Mesendoderm (in vitro differentiated cells): ENCODE measurements around the gene IRAG1.
A peak's percentile ranks its signal among the peaks of the same experiment; 100 is the strongest.
"Not testable (repeated sequence)": the region's sequence is repeated elsewhere in the genome, so short reads cannot be mapped to it uniquely, and the experiment has no call there.

Source experiments
- DNase-seq: peaks from one replicate; pipeline ENCODE4 v3.0.0; 2013
- H2AK5ac ChIP-seq: 2 replicates; pipeline ENCODE4 v1.6.1; 2013; ENCODE audit warnings: low read length, inconsistent platforms
- H2BK120ac ChIP-seq: 2 replicates; pipeline ENCODE4 v1.6.1; 2013; ENCODE audit warnings: low read depth, mild to moderate bottlenecking, low read length, moderate library complexity, mixed read lengths
- H2BK15ac ChIP-seq: replicated peaks from 2 replicates; pipeline ENCODE4 v1.6.1; 2013; ENCODE audit warnings: low read depth, mild to moderate bottlenecking, moderate library complexity
- H2BK5ac ChIP-seq: 2 replicates; pipeline ENCODE4 v1.6.1; 2013; ENCODE audit warnings: low read length, inconsistent platforms
- H3K18ac ChIP-seq: 2 replicates; pipeline ENCODE4 v1.6.1; 2013; ENCODE audit warnings: mild to moderate bottlenecking, low read length, mixed read lengths
- H3K23ac ChIP-seq: one replicate; pipeline ENCODE4 v1.6.1; 2013; ENCODE audit warnings: low read length
- H3K27ac ChIP-seq: 2 replicates; pipeline ENCODE4 v1.5.1; 2013; ENCODE audit warnings: low read depth, mild to moderate bottlenecking, inconsistent platforms, low read length, moderate library complexity
- H3K27me3 ChIP-seq: 2 replicates; pipeline ENCODE4 v1.6.1; 2013; ENCODE audit warnings: low read length, control low read depth, mild to moderate bottlenecking, inconsistent platforms; ENCODE audit not compliant: insufficient read depth, poor library complexity
- H3K36me3 ChIP-seq: 2 replicates; pipeline ENCODE4 v1.6.1; 2013; ENCODE audit warnings: low read length, inconsistent platforms; ENCODE audit not compliant: control insufficient read depth, insufficient read depth
- H3K4ac ChIP-seq: one replicate; pipeline ENCODE4 v1.6.1; 2013; ENCODE audit warnings: low read depth, mild to moderate bottlenecking, low read length, moderate library complexity
- H3K4me1 ChIP-seq: 2 replicates; pipeline ENCODE4 v1.6.1; 2013; ENCODE audit warnings: low read depth, low read length, inconsistent platforms; ENCODE audit not compliant: control insufficient read depth
- H3K4me2 ChIP-seq: 2 replicates; pipeline ENCODE4 v1.6.1; 2013; ENCODE audit warnings: low read length
- H3K4me3 ChIP-seq: 2 replicates; pipeline ENCODE4 v1.5.1; 2013; ENCODE audit warnings: mild to moderate bottlenecking, low read length
- H3K56ac ChIP-seq: one replicate; pipeline ENCODE4 v1.6.1; 2013; ENCODE audit warnings: low read length
- H3K79me1 ChIP-seq: 2 replicates; pipeline ENCODE4 v1.6.1; 2013; ENCODE audit warnings: low read length, inconsistent platforms
- H3K79me2 ChIP-seq: 2 replicates; pipeline ENCODE4 v1.6.1; 2013; ENCODE audit warnings: mild to moderate bottlenecking, low read length; ENCODE audit not compliant: control insufficient read depth, insufficient read depth
- H3K9ac ChIP-seq: 2 replicates; pipeline ENCODE4 v1.6.1; 2013; ENCODE audit warnings: low read length, inconsistent platforms
- H4K5ac ChIP-seq: one replicate; pipeline ENCODE4 v1.6.1; 2013; ENCODE audit warnings: low read length
- H4K8ac ChIP-seq: one replicate; pipeline ENCODE4 v1.6.1; 2013; ENCODE audit warnings: low read depth, mild to moderate bottlenecking, control low read depth, low read length, moderate library complexity
- WGBS: extraction: QIAGEN DNeasy Blood & Tissue Kit; methylation state at CpG from one replicate; pipeline ENCODE4 v1.1.7; 2013; ENCODE audit warnings: low lambda C conversion rate, missing lambda C conversion rate; ENCODE audit not compliant: insufficient coverage; ENCODE audit errors: extremely low coverage; 5-methylcytosine and 5-hydroxymethylcytosine counted together

Gene IRAG1

GRCh38 chr11:10688401-10688800, 5.2 kb downstream of the IRAG1 start:
- Histone ChIP-seq H3K56ac (no peak overlapping the region), H3K79me1 (no peaks in the 10 kb centered on the region), H3K27me3 (no peaks in the 10 kb centered on the region), H2BK5ac (no peak overlapping the region), H3K79me2 (no peaks in the 10 kb centered on the region), H3K18ac (no peak overlapping the region), H3K23ac (no peak overlapping the region), H2AK5ac (no peak overlapping the region), H3K9ac (no peak overlapping the region), H3K4me3 (no peak overlapping the region), H2BK15ac (no peak overlapping the region), H3K4me1 (no peaks in the 10 kb centered on the region), H2BK120ac (no peak overlapping the region), H4K5ac (no peak overlapping the region), H4K8ac (no peak overlapping the region), H3K27ac (no peak overlapping the region), H3K4me2 (no peak overlapping the region), H3K36me3 (no peaks in the 10 kb centered on the region), H3K4ac (no peak overlapping the region)
- WGBS: no CpG with 5 or more reads among the region's 2 CpGs
- DNase-seq: peak; percentile 45

DNA sequence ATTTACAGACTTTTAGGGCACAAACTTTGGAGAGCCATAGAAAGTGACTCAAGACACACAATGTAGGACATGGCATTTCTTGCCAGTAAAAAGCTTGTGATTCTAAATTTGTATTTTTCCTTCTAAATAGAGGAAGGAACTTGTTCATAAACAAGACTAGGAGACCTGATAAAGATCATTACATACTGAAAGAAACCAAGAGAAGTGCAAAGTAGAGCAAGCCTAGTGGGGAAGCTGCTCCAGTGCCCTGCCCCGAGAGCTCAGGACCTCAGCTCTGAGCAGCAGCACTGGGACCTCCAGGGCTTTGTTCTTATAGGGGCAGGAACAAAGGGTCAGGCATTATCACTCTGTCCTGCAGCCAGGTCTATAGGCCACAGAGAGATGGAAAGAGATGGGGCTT, 7.2 kb downstream of the IRAG1 start:
- Histone ChIP-seq H2BK120ac (no peak overlapping the region), H3K27me3 (no peaks in the 10 kb centered on the region), H3K27ac (no peak overlapping the region), H3K9ac (no peak overlapping the region), H3K18ac (no peak overlapping the region), H3K79me2 (no peaks in the 10 kb centered on the region), H4K8ac (no peak overlapping the region), H3K4me2 (no peak overlapping the region), H3K23ac (no peak overlapping the region), H3K56ac (no peak overlapping the region), H3K4ac (no peak overlapping the region), H4K5ac (no peak overlapping the region), H2BK15ac (no peak overlapping the region), H3K4me3 (no peak overlapping the region), H2BK5ac (no peak overlapping the region), H3K79me1 (no peaks in the 10 kb centered on the region), H3K36me3 (no peaks in the 10 kb centered on the region), H2AK5ac (no peak overlapping the region), H3K4me1 (no peaks in the 10 kb centered on the region)
- WGBS: no CpG with 5 or more reads among the region's 1 CpG
- no peak for DNase-seq

- H3K27me3 ChIP-seq: no peaks in the 10 kb centered on the region
- no peak overlapping the region for H3K9ac ChIP-seq
- no peak overlapping the region for H3K4me3 ChIP-seq
- no peak overlapping the region for H2AK5ac ChIP-seq
- H4K5ac ChIP-seq: no peak overlapping the region
- no peak overlapping the region for H2BK15ac ChIP-seq
- H3K4ac ChIP-seq: no peak overlapping the region
- H2BK5ac ChIP-seq: no peak overlapping the region
- H2BK120ac ChIP-seq: no peak overlapping the region
- H3K18ac ChIP-seq: no peak overlapping the region
- H3K27ac ChIP-seq: no peak overlapping the region
- no peak overlapping the region for H3K4me2 ChIP-seq
- no peak overlapping the region for H4K8ac ChIP-seq
- no peak for DNase-seq
- no peaks in the 10 kb centered on the region for H3K79me1 ChIP-seq
- no peaks in the 10 kb centered on the region for H3K36me3 ChIP-seq
- no peaks in the 10 kb centered on the region for H3K79me2 ChIP-seq
- no peak overlapping the region for H3K23ac ChIP-seq
- H3K56ac ChIP-seq: no peak overlapping the region
- WGBS: no CpG with 5 or more reads among the region's 1 CpG
- no peaks in the 10 kb centered on the region for H3K4me1 ChIP-seq
These were observed 10.1 kb downstream of the IRAG1 start for GRCh38 chr11:10683429-10683828.

GRCh38 chr11:10680956-10681487, 12.5 kb downstream of the IRAG1 start:
- Histone ChIP-seq H3K56ac (no peak overlapping the region), H3K23ac (no peak overlapping the region), H4K8ac (no peak overlapping the region), H3K4me2 (no peak overlapping the region), H2BK5ac (no peak overlapping the region), H3K27ac (no peak overlapping the region), H3K4ac (no peak overlapping the region), H4K5ac (no peak overlapping the region), H2BK120ac (no peak overlapping the region), H3K36me3 (no peaks in the 10 kb centered on the region), H2AK5ac (no peak overlapping the region), H3K9ac (no peak overlapping the region), H3K79me1 (no peaks in the 10 kb centered on the region), H3K18ac (no peak overlapping the region), H3K27me3 (no peaks in the 10 kb centered on the region), H3K79me2 (no peaks in the 10 kb centered on the region), H2BK15ac (no peak overlapping the region), H3K4me3 (no peak overlapping the region), H3K4me1 (no peaks in the 10 kb centered on the region)
- no CpG with 5 or more reads among the region's 3 CpGs for WGBS
- no peak for DNase-seq

GRCh38 chr11:10680279-10680678, 13.3 kb downstream of the IRAG1 start:
- H3K36me3 ChIP-seq, H3K23ac ChIP-seq, H3K4me1 ChIP-seq, H3K4me2 ChIP-seq, H3K27me3 ChIP-seq, H2BK15ac ChIP-seq, H3K9ac ChIP-seq, H3K4ac ChIP-seq, DNase-seq, H3K4me3 ChIP-seq, H2BK120ac ChIP-seq, H3K79me1 ChIP-seq, H2BK5ac ChIP-seq, H4K5ac ChIP-seq, H3K18ac ChIP-seq, H3K79me2 ChIP-seq, H3K56ac ChIP-seq, H2AK5ac ChIP-seq, H4K8ac ChIP-seq, H3K27ac ChIP-seq: not testable (repeated sequence)
- WGBS: no CpG with 5 or more reads among the region's 1 CpG

GRCh38 chr11:10679644-10680043, 13.9 kb downstream of the IRAG1 start:
- WGBS: no CpG with 5 or more reads among the region's 4 CpGs
- Histone ChIP-seq H3K36me3 (no peaks in the 10 kb centered on the region), H4K5ac (no peak overlapping the region), H2BK120ac (no peak overlapping the region), H3K27ac (no peak overlapping the region), H3K4ac (no peak overlapping the region), H3K4me3 (no peak overlapping the region), H2BK15ac (no peak overlapping the region), H3K79me1 (no peaks in the 10 kb centered on the region), H3K27me3 (no peaks in the 10 kb centered on the region), H2BK5ac (no peak overlapping the region), H3K23ac (no peak overlapping the region), H3K9ac (no peak overlapping the region), H3K79me2 (no peaks in the 10 kb centered on the region), H3K4me2 (no peak overlapping the region), H3K56ac (no peak overlapping the region), H4K8ac (no peak overlapping the region), H2AK5ac (no peak overlapping the region), H3K4me1 (no peaks in the 10 kb centered on the region), H3K18ac (no peak overlapping the region)
- DNase-seq: no peak
